ENCODE results near the gene TRIM28. TPM values are rescaled to one million over a fixed set of nuclear protein-coding genes. Genes with fewer than 3 reads are reported as not detected.
"Not testable (repeated sequence)": the region's sequence is repeated elsewhere in the genome, so short reads cannot be mapped to it uniquely, and the experiment has no call there.

Gene TRIM28
- total RNA-seq, 1 experiment from 2014 or later = 863 TPM

DNA sequence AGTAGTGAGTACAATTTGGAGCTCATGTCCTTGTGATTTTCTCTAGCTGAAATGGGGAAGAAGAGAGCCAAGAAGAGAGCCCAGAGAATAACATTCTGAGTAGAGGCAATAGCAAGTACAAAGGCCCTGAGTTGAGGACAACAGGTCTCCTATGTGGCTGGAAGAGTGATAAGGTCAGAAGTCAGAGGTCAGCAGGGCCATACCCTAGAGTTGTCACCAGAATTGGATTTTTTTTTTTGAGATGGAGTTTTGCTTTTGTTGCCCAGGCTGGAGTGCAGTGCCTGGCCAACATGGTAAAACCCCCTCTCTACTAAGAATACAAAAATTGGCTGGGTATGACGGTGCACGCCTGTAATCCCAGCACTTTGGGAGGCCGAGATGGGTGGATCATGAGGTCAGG is 8.0 kb upstream of the TRIM28 start:
- H3K9me3 Mint-ChIP-seq (ENCODE audit: unreplicated experiment) = no peaks in the 10 kb centered on the region
- no peaks in the 10 kb centered on the region for H3K27me3 ChIP-seq (replicated peaks; ENCODE audit: control insufficient read depth, insufficient read depth, low read length)
- no peaks in the 10 kb centered on the region for H3K36me3 ChIP-seq (ENCODE audit: control insufficient read depth, insufficient read depth, low read length)
- ChIA-PET POLR2A (no interaction called here), CTCF (no interaction called here)
- peaks cover 3% of the 10 kb centered on the region for H3K27me3 Mint-ChIP-seq (ENCODE audit: insufficient read depth, unreplicated experiment)
- TF ChIP-seq, protein P1, sequence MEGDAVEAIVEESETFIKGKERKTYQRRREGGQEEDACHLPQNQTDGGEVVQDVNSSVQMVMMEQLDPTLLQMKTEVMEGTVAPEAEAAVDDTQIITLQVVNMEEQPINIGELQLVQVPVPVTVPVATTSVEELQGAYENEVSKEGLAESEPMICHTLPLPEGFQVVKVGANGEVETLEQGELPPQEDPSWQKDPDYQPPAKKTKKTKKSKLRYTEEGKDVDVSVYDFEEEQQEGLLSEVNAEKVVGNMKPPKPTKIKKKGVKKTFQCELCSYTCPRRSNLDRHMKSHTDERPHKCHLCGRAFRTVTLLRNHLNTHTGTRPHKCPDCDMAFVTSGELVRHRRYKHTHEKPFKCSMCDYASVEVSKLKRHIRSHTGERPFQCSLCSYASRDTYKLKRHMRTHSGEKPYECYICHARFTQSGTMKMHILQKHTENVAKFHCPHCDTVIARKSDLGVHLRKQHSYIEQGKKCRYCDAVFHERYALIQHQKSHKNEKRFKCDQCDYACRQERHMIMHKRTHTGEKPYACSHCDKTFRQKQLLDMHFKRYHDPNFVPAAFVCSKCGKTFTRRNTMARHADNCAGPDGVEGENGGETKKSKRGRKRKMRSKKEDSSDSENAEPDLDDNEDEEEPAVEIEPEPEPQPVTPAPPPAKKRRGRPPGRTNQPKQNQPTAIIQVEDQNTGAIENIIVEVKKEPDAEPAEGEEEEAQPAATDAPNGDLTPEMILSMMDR (IDR thresholded peaks at IDR 0.05; ENCODE audit: insufficient read depth in 1 of 2, low read depth in 1 of 2, low read length in 1 of 2, severe bottlenecking in 1 of 2, unreplicated experiment in 1 of 2) = no peak
- DNase-seq = no peak
- intact Hi-C loops (cut with micrococcal nuclease; ENCODE audit: unreplicated experiment) = no loop called here
- no peak overlapping the region for H3K4me3 Mint-ChIP-seq (ENCODE audit: unreplicated experiment)
- H3K4me1 ChIP-seq = 0 out of 2 replicates have a peak, but pooled peaks cover 5% of the 10 kb centered on the region
- BruUV-seq (replicated peaks) = no TSS peak
- no peaks in the 10 kb centered on the region for H3K9me3 ChIP-seq
- H3K4me3 ChIP-seq (ENCODE audit: low read depth, low read length) = no peak overlapping the region
- H3K36me3 Mint-ChIP-seq (ENCODE audit: insufficient read depth, unreplicated experiment) = peaks cover 13% of the 10 kb centered on the region
- no peak overlapping the region for H3K27ac Mint-ChIP-seq (ENCODE audit: unreplicated experiment)
- peaks cover 7% of the 10 kb centered on the region for H3K4me1 Mint-ChIP-seq (ENCODE audit: low read depth, unreplicated experiment)

- BruUV-seq (replicated peaks) = no TSS peak
- peak overlapping the region; percentile 87 for H3K4me3 Mint-ChIP-seq (ENCODE audit: unreplicated experiment)
- Histone ChIP-seq H3K4me1 (0 out of 2 replicates have a peak, but pooled peaks cover 5% of the 10 kb centered on the region), H3K9me3 (no peaks in the 10 kb centered on the region), H3K4me3 (ENCODE audit: low read depth, low read length) (no peak overlapping the region), H3K27me3 (replicated peaks; ENCODE audit: control insufficient read depth, insufficient read depth, low read length) (no peaks in the 10 kb centered on the region), H3K36me3 (ENCODE audit: control insufficient read depth, insufficient read depth, low read length) (no peaks in the 10 kb centered on the region)
- intact Hi-C loops (cut with micrococcal nuclease; ENCODE audit: unreplicated experiment) = no loop called here
- peaks cover 13% of the 10 kb centered on the region for H3K36me3 Mint-ChIP-seq (ENCODE audit: insufficient read depth, unreplicated experiment)
- peak overlapping the region; percentile 92 for H3K27ac Mint-ChIP-seq (ENCODE audit: unreplicated experiment)
- TF ChIP-seq, protein P1 (IDR thresholded peaks at IDR 0.05; ENCODE audit: insufficient read depth in 1 of 2, low read depth in 1 of 2, low read length in 1 of 2, severe bottlenecking in 1 of 2, unreplicated experiment in 1 of 2) = no peak
- peaks cover 1% of the 10 kb centered on the region for H3K27me3 Mint-ChIP-seq (ENCODE audit: insufficient read depth, unreplicated experiment)
- H3K9me3 Mint-ChIP-seq (ENCODE audit: unreplicated experiment) = no peaks in the 10 kb centered on the region
- DNase-seq = no peak
- CTCF ChIA-PET = interaction anchor here (1.0 kb wide), 1 partner anchor 18 kb away, joined by 6 read pairs; the partner anchor contains the start of gene ZBTB45
- H3K4me1 Mint-ChIP-seq (ENCODE audit: low read depth, unreplicated experiment) = peaks cover 7% of the 10 kb centered on the region
- POLR2A ChIA-PET = interaction anchor here (1.0 kb wide), 1 partner anchor 17 kb away, joined by 5 read pairs; the partner anchor contains the start of gene ZBTB45
These were observed 6.7 kb upstream of the TRIM28 start for GRCh38 chr19:58536852-58537798.

GRCh38 chr19:58538257-58539168 is 5.4 kb upstream of the TRIM28 start:
- Histone ChIP-seq H3K4me1 (0 out of 2 replicates have a peak, but pooled peaks cover 5% of the 10 kb centered on the region), H3K4me3 (ENCODE audit: low read depth, low read length) (peak overlapping the region; percentile 45), H3K27me3 (replicated peaks; ENCODE audit: control insufficient read depth, insufficient read depth, low read length) (no peaks in the 10 kb centered on the region), H3K9me3 (no peaks in the 10 kb centered on the region), H3K36me3 (ENCODE audit: control insufficient read depth, insufficient read depth, low read length) (no peaks in the 10 kb centered on the region)
- BruUV-seq (replicated peaks) = TSS peak; percentile 49
- Mint-ChIP-seq H3K4me3 (ENCODE audit: unreplicated experiment) (peak overlapping the region; percentile 87), H3K4me1 (ENCODE audit: low read depth, unreplicated experiment) (peaks cover 7% of the 10 kb centered on the region), H3K27ac (ENCODE audit: unreplicated experiment) (peak overlapping the region; percentile 92), H3K27me3 (ENCODE audit: insufficient read depth, unreplicated experiment) (peaks cover 6% of the 10 kb centered on the region), H3K36me3 (ENCODE audit: insufficient read depth, unreplicated experiment) (peaks cover 13% of the 10 kb centered on the region), H3K9me3 (ENCODE audit: unreplicated experiment) (no peaks in the 10 kb centered on the region)
- CTCF ChIA-PET = interaction anchor here (1.0 kb wide), 1 partner anchor 19 kb away, joined by 6 read pairs; the partner anchor contains the start of gene ZBTB45
- intact Hi-C loops (cut with micrococcal nuclease; ENCODE audit: unreplicated experiment) = loop anchor here (1.0 kb wide), 1 partner anchor 19 kb away; the partner anchor contains the start of gene ZBTB45
- TF ChIP-seq, protein P1 (IDR thresholded peaks at IDR 0.05; ENCODE audit: insufficient read depth in 1 of 2, low read depth in 1 of 2, low read length in 1 of 2, severe bottlenecking in 1 of 2, unreplicated experiment in 1 of 2) = no peak
- POLR2A ChIA-PET = interaction anchor here (1.0 kb wide), 1 partner anchor 19 kb away, joined by 5 read pairs; the partner anchor contains the start of gene ZBTB45
- peak; percentile 89 to 94 for DNase-seq

- intact Hi-C loops (cut with micrococcal nuclease; ENCODE audit: unreplicated experiment); DNase-seq; H3K4me1 Mint-ChIP-seq (ENCODE audit: low read depth, unreplicated experiment); BruUV-seq (replicated peaks); H3K36me3 ChIP-seq (ENCODE audit: control insufficient read depth, insufficient read depth, low read length); H3K4me1 ChIP-seq; POLR2A ChIA-PET; CTCF ChIA-PET; H3K9me3 ChIP-seq; H3K27me3 Mint-ChIP-seq (ENCODE audit: insufficient read depth, unreplicated experiment); H3K27me3 ChIP-seq (replicated peaks; ENCODE audit: control insufficient read depth, insufficient read depth, low read length); H3K9me3 Mint-ChIP-seq (ENCODE audit: unreplicated experiment): not testable (repeated sequence)
- peak overlapping the region; percentile 92 for H3K27ac Mint-ChIP-seq (ENCODE audit: unreplicated experiment)
- H3K4me3 Mint-ChIP-seq (ENCODE audit: unreplicated experiment) = peak overlapping the region; percentile 87
- H3K36me3 Mint-ChIP-seq (ENCODE audit: insufficient read depth, unreplicated experiment) = peaks cover 18% of the 10 kb centered on the region
- peak overlapping the region; percentile 45 for H3K4me3 ChIP-seq (ENCODE audit: low read depth, low read length)
These were observed 4.7 kb upstream of the TRIM28 start for GRCh38 chr19:58539169-58539559.
